ENCODE measurements around the gene KCTD2. TPM values are rescaled to one million over a fixed set of nuclear protein-coding genes. Genes with fewer than 3 reads are reported as not detected.

Gene KCTD2
- polyA plus RNA-seq, 2 of the 4 experiments (the other 2 are of a cell fraction), result 18.8 to 31.3 TPM

GRCh38 chr17:75030161-75030560 is 16.9 kb upstream of the KCTD2 start:
- Histone ChIP-seq H3K9me3 (no peaks in the 10 kb centered on the region), H3K4me3 (no peak overlapping the region), H3K4me1 (peaks cover 9% of the 10 kb centered on the region; the same call in 1 of the 3 replicates), H3K27ac (no peak overlapping the region), H3K4me2 (no peak overlapping the region)
- ATAC-seq, result no peak
- TF ChIP-seq GATA3 (IDR thresholded peaks at IDR 0.05; ENCODE audit: borderline replicate concordance) (no peak), BCL3 (IDR thresholded peaks at IDR 0.05) (no peak), RARB (CRISPR knock-in tag; IDR thresholded peaks at IDR 0.05) (no peak), NPAS2 (CRISPR knock-in tag; IDR thresholded peaks at IDR 0.05; ENCODE audit: borderline replicate concordance) (no peak), RFX5 (IDR thresholded peaks at IDR 0.05) (no peak), USF2 (IDR thresholded peaks at IDR 0.05) (no peak), BHLHE40 (IDR thresholded peaks at IDR 0.05; ENCODE audit: low read depth, low read length) (no peak), CHD2 (IDR thresholded peaks at IDR 0.05; ENCODE audit: low read length, partially characterized antibody) (no peak), MAFK (IDR thresholded peaks at IDR 0.05; ENCODE audit: partially characterized antibody) (no peak), FOSL2 (IDR thresholded peaks at IDR 0.05) (no peak), FOSL2 (CRISPR knock-in tag; IDR thresholded peaks at IDR 0.05) (no peak), CEBPB (IDR thresholded peaks at IDR 0.05) (no peak), NFE2L2 (conservative IDR thresholded peaks at IDR 0.05; ENCODE audit: low read length) (no peak), HOXB5 (CRISPR knock-in tag; IDR thresholded peaks at IDR 0.05) (no peak)
- TF ChIP-seq, protein P1, sequence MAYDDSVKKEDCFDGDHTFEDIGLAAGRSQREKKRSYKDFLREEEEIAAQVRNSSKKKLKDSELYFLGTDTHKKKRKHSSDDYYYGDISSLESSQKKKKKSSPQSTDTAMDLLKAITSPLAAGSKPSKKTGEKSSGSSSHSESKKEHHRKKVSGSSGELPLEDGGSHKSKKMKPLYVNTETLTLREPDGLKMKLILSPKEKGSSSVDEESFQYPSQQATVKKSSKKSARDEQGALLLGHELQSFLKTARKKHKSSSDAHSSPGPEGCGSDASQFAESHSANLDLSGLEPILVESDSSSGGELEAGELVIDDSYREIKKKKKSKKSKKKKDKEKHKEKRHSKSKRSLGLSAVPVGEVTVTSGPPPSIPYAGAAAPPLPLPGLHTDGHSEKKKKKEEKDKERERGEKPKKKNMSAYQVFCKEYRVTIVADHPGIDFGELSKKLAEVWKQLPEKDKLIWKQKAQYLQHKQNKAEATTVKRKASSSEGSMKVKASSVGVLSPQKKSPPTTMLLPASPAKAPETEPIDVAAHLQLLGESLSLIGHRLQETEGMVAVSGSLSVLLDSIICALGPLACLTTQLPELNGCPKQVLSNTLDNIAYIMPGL (CRISPR knock-in tag; IDR thresholded peaks at IDR 0.05; ENCODE audit: borderline replicate concordance), result no peak
- TF ChIP-seq, protein P2, sequence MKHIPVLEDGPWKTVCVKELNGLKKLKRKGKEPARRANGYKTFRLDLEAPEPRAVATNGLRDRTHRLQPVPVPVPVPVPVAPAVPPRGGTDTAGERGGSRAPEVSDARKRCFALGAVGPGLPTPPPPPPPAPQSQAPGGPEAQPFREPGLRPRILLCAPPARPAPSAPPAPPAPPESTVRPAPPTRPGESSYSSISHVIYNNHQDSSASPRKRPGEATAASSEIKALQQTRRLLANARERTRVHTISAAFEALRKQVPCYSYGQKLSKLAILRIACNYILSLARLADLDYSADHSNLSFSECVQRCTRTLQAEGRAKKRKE (CRISPR knock-in tag; IDR thresholded peaks at IDR 0.05; ENCODE audit: low read depth), result no peak
- 74% methylated on average over 8 of the region's 8 CpGs for WGBS (ENCODE audit: missing lambda C conversion rate)
- FAIRE-seq, result no peak
- POLR2A ChIA-PET, result no interaction called here
- CTCF ChIA-PET, result interaction anchor here (0.8 to 6.2 kb wide), 7 partner anchors 9 to 110 kb away, joined by 3 to 60 read pairs (median 7); partner anchors contain the start of gene MRPL58
- no peak for DNase-seq (ENCODE audit: low read depth in 1 of 2, low spot score in 1 of 2)

- FAIRE-seq, result no peak
- H3K4me3 ChIP-seq, result peak overlapping the region; percentile 73
- TF ChIP-seq, protein P2 (CRISPR knock-in tag; IDR thresholded peaks at IDR 0.05; ENCODE audit: low read depth), result no peak
- no peak for TF ChIP-seq PBX3 (IDR thresholded peaks at IDR 0.05)
- TF ChIP-seq ZC3H11A (IDR thresholded peaks at IDR 0.05), result 0 out of 2 replicates have a peak, but pooled peaks have one; percentile 2
- TF ChIP-seq CHD2 (IDR thresholded peaks at IDR 0.05; ENCODE audit: low read length, partially characterized antibody), result no peak
- TF ChIP-seq HOXB5 (CRISPR knock-in tag; IDR thresholded peaks at IDR 0.05), result no peak
- no peak for TF ChIP-seq REST (IDR thresholded peaks at IDR 0.05)
- no peak for TF ChIP-seq NPAS2 (CRISPR knock-in tag; IDR thresholded peaks at IDR 0.05; ENCODE audit: borderline replicate concordance)
- TF ChIP-seq RAD21 (conservative IDR thresholded peaks at IDR 0.05 in 1 of 2, IDR thresholded peaks at IDR 0.05 in 1 of 2), result no peak
- TF ChIP-seq, protein P3, sequence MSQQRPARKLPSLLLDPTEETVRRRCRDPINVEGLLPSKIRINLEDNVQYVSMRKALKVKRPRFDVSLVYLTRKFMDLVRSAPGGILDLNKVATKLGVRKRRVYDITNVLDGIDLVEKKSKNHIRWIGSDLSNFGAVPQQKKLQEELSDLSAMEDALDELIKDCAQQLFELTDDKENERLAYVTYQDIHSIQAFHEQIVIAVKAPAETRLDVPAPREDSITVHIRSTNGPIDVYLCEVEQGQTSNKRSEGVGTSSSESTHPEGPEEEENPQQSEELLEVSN (IDR thresholded peaks at IDR 0.05; ENCODE audit: borderline replicate concordance, low read depth), result 0 out of 2 replicates have a peak, but pooled peaks have one; percentile 25
- no peak for TF ChIP-seq HDAC2 (IDR thresholded peaks at IDR 0.05)
- TF ChIP-seq FOSB (CRISPR knock-in tag; IDR thresholded peaks at IDR 0.05), result no peak
Observed at GRCh38 chr17:75031972-75032719, 14.9 kb upstream of the KCTD2 start.

More at GRCh38 chr17:75031972-75032719, 14.9 kb upstream of the KCTD2 start:
- H3K4me1 ChIP-seq, result peaks cover 27% of the 10 kb centered on the region
- 35% methylated on average over 10 of the region's 10 CpGs for WGBS (ENCODE audit: missing lambda C conversion rate)
- ATAC-seq (peak; percentile 26 to 38), DNase-seq (ENCODE audit: low read depth in 1 of 2, low spot score in 1 of 2) (peak; percentile 86 to 98)
- H3K4me2 ChIP-seq, result peak overlapping the region; percentile 89
- ChIA-PET POLR2A (interaction anchor here (0.5 to 2.1 kb wide), 8 partner anchors 13 to 159 kb away, joined by 3 to 24 read pairs (median 4); partner anchors contain the start of genes FDXR, JPT1 and MRPL58), CTCF (interaction anchor here (0.6 to 6.2 kb wide), 15 partner anchors 11 to 113 kb away, joined by 3 to 60 read pairs (median 5); partner anchors contain the start of genes CDR2L, MRPL58, NT5C and OTOP2)
- peak overlapping the region; percentile 4 to 59; a peak in 4 of 6 replicates for H3K27ac ChIP-seq
- H3K9me3 ChIP-seq, result no peaks in the 10 kb centered on the region
